ENCODE results near the gene NLRC4.

The NLRC4 gene

DNA sequence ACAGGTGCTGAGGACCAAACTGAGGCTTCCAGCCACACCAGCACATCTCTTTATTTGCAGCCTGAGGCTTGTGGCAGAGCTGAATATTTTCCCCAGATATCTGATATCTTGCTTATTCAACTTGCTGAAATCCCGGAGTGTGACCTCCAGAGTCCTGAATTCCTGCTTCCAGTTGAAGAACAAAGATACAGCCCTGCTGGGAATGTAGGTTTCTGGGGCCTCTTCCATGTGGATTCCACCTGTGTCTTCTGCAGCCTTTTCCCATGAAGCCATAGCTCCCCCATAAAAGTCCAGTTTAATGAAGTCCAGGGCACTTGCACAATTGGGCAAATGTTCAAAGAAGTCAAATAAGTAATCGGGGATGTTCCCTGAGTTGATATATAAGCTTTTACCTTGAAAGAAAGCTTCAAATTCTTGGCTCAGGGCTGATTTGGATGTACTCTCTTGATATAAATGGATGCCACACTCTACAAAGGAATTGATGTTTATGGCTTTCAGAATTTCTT, 14.9 kb downstream of the NLRC4 start:
- H3K4me1 ChIP-seq: no peaks in the 10 kb centered on the region
- no peaks in the 10 kb centered on the region for H3K9me3 ChIP-seq
- no peak overlapping the region for H3K27ac ChIP-seq
- no peak for TF ChIP-seq Cebpa-rat (IDR thresholded peaks at IDR 0.05)
- H3K4me3 ChIP-seq: no peak overlapping the region
- H3K27me3 ChIP-seq: no peaks in the 10 kb centered on the region
- H3K4me2 ChIP-seq: no peak overlapping the region
- no peaks in the 10 kb centered on the region for H3K36me3 ChIP-seq
- no peak overlapping the region for H3K9ac ChIP-seq
- no peaks in the 10 kb centered on the region for H4K20me1 ChIP-seq

DNA sequence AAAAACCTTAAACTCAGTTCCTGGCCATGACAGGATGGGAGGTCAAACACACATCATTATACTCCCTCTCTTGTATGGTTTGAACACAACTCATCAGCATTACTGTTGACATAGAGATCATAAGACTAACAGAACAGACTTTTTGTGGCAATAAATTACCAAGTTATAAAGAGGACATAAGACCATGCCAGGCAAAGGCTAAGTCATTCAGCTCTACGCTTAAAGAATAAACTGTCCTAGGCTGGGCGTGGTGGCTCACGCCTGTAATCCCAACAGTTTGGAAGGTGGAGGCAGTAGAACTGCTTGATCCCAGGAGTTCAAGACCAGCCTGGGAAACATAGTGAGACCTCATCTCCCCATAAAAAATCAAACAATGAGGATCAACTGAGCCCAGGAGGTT, 16.4 kb downstream of the NLRC4 start:
- H3K27ac ChIP-seq: no peak overlapping the region
- H3K4me3 ChIP-seq: no peak overlapping the region
- H3K9me3 ChIP-seq: no peaks in the 10 kb centered on the region
- no peaks in the 10 kb centered on the region for H4K20me1 ChIP-seq
- H3K9ac ChIP-seq: no peak overlapping the region
- H3K36me3 ChIP-seq: no peaks in the 10 kb centered on the region
- no peaks in the 10 kb centered on the region for H3K4me1 ChIP-seq
- no peak for TF ChIP-seq Cebpa-rat (IDR thresholded peaks at IDR 0.05)
- H3K27me3 ChIP-seq: no peaks in the 10 kb centered on the region
- H3K4me2 ChIP-seq: no peak overlapping the region

DNA sequence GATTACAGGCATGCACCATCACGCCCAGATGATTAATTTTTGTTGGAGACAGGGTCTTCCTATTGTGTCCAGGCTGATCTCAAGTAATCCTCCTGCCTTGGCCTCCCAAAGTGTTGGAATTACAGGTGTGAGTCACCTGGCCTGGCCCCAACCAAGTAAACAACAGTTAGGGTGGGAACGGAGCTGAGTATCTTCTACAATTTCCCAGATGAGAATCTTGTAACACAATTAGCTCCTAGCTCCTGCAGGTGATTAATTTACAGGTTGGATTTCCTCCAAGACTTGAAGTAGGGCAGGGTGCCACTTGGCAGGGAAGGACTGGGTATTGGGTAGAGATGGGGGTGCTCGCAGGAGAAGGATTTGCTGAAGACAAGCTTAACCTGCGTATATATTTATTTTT, 17.8 kb downstream of the NLRC4 start:
- H3K4me3 ChIP-seq: no peak overlapping the region
- no peaks in the 10 kb centered on the region for H3K4me1 ChIP-seq
- H3K36me3 ChIP-seq: no peaks in the 10 kb centered on the region
- no peak overlapping the region for H3K4me2 ChIP-seq
- H3K9me3 ChIP-seq: no peaks in the 10 kb centered on the region
- no peak overlapping the region for H3K27ac ChIP-seq
- no peak overlapping the region for H3K9ac ChIP-seq
- TF ChIP-seq Cebpa-rat (IDR thresholded peaks at IDR 0.05): no peak
- no peaks in the 10 kb centered on the region for H4K20me1 ChIP-seq
- H3K27me3 ChIP-seq: no peaks in the 10 kb centered on the region

DNA sequence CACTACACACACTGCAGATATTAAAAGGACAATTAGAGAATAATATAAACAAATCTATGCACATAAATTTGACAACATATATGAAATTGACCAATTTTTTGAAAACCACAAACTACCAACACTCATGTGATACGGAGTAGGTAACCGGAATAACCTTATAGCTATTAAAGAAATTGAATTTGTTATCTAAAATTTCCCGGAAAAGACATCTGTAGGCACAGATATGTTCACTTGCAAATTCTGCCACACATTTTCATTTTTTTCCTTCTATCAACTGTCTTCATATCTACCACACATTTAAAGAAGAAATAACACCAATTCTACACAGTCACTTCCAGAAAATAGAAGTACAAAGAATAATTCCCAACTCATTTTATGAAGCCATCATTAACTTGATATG, 22.4 kb downstream of the NLRC4 start:
- TF ChIP-seq Cebpa-rat (IDR thresholded peaks at IDR 0.05): no peak
- no peak overlapping the region for H3K9ac ChIP-seq
- H4K20me1 ChIP-seq: no peaks in the 10 kb centered on the region
- H3K36me3 ChIP-seq: no peaks in the 10 kb centered on the region
- H3K4me3 ChIP-seq: no peak overlapping the region
- H3K27me3 ChIP-seq: no peaks in the 10 kb centered on the region
- no peaks in the 10 kb centered on the region for H3K9me3 ChIP-seq
- H3K27ac ChIP-seq: no peak overlapping the region
- no peaks in the 10 kb centered on the region for H3K4me1 ChIP-seq
- no peak overlapping the region for H3K4me2 ChIP-seq

DNA sequence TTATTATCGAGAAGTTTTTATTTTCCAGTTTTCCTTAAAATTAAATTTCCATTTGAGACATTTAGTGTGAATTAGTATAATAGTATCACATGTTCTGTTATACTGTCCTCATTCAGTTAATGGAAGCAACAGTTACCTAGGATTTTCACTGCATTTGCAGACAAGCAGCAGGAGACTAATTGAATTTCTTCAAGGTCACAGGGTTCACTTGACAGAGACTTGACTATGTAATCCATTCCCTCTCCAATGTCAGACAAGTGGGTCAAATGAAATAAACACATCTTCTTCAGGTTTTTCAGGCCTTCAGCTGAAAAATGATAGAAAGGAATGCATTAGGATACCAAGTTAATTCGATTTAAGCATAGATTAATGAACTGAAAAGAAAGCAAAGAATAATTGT, 26.7 kb downstream of the NLRC4 start:
- H3K4me3 ChIP-seq: no peak overlapping the region
- TF ChIP-seq Cebpa-rat (IDR thresholded peaks at IDR 0.05): no peak
- no peak overlapping the region for H3K4me2 ChIP-seq
- H3K36me3 ChIP-seq: no peaks in the 10 kb centered on the region
- no peaks in the 10 kb centered on the region for H4K20me1 ChIP-seq
- no peaks in the 10 kb centered on the region for H3K27me3 ChIP-seq
- H3K27ac ChIP-seq: no peak overlapping the region
- H3K9me3 ChIP-seq: 0 out of 2 replicates have a peak, but pooled peaks cover 4% of the 10 kb centered on the region
- H3K9ac ChIP-seq: no peak overlapping the region
- no peaks in the 10 kb centered on the region for H3K4me1 ChIP-seq

DNA sequence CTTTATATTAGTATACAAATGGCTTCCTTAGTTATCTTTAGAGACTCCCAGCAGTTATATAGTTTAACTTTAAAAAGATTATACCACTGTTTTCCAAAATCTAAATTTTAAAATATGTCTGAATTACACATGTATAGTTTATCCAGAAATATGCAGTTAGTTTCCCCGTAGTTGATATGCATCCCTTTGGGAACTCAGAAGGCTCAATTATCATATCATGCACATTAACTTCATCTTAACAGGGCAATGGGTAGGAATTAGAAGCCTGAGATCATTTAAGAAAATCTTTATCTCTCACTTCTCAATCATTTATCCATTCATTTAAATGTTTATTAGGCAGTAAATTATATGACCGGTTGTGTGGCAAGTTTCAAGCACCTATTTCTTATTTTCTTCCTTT, 27.2 kb downstream of the NLRC4 start:
- Histone ChIP-seq H4K20me1 (no peaks in the 10 kb centered on the region), H3K36me3 (no peaks in the 10 kb centered on the region), H3K27me3 (no peaks in the 10 kb centered on the region), H3K9ac (no peak overlapping the region), H3K4me1 (no peaks in the 10 kb centered on the region), H3K27ac (no peak overlapping the region), H3K4me3 (no peak overlapping the region), H3K4me2 (no peak overlapping the region), H3K9me3 (0 out of 2 replicates have a peak, but pooled peaks cover 4% of the 10 kb centered on the region)
- no peak for TF ChIP-seq Cebpa-rat (IDR thresholded peaks at IDR 0.05)

DNA sequence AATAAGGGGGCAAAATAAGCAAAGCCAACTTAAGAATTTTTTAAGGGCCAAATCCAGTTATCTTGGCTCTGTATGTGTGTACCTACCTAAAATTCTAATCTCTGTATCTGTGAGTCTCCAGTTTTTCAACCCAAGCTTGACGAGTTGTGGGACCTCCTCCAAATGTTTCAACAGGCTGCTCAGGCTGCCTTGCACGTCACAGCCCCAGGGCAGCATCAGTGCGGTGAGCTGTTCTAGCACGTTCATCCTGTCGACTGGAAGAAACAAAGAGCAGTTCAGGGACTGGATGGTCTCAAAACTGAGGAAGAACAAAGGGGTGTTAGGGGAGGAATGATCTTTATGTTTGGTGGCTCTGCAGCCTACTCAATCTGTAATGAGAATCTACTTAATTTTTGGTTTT, 29.4 kb downstream of the NLRC4 start:
- Histone ChIP-seq H3K9me3 (0 out of 2 replicates have a peak, but pooled peaks cover 4% of the 10 kb centered on the region), H3K4me3 (no peak overlapping the region), H3K27ac (no peak overlapping the region), H4K20me1 (no peaks in the 10 kb centered on the region), H3K36me3 (no peaks in the 10 kb centered on the region), H3K9ac (no peak overlapping the region), H3K4me2 (no peak overlapping the region), H3K27me3 (no peaks in the 10 kb centered on the region), H3K4me1 (no peaks in the 10 kb centered on the region)
- TF ChIP-seq Cebpa-rat (IDR thresholded peaks at IDR 0.05): no peak

DNA sequence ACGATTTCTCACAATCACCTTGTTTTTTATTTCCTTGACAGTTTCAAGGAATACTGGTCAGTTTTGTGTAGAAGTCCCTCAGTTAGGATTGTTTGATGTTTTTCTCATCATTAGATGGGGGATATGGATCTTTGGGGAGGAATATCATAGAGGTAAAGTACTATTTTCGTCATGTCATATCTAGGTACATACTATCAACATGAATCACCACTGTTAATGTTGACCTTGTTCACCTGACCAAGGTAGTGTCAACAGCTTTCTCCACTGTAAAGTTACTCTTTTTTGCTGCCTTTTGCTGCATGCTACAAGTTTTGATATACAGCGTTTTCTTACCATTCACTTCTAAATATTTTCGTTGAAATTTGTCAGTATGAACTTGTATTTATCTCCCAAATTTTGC, 32.7 kb downstream of the NLRC4 start:
- H3K9me3 ChIP-seq: 0 out of 2 replicates have a peak, but pooled peaks cover 4% of the 10 kb centered on the region
- no peaks in the 10 kb centered on the region for H3K4me1 ChIP-seq
- no peak overlapping the region for H3K4me3 ChIP-seq
- H3K9ac ChIP-seq: no peak overlapping the region
- TF ChIP-seq Cebpa-rat (IDR thresholded peaks at IDR 0.05): no peak
- H3K27ac ChIP-seq: no peak overlapping the region
- no peaks in the 10 kb centered on the region for H4K20me1 ChIP-seq
- H3K27me3 ChIP-seq: no peaks in the 10 kb centered on the region
- no peaks in the 10 kb centered on the region for H3K36me3 ChIP-seq
- no peak overlapping the region for H3K4me2 ChIP-seq

DNA sequence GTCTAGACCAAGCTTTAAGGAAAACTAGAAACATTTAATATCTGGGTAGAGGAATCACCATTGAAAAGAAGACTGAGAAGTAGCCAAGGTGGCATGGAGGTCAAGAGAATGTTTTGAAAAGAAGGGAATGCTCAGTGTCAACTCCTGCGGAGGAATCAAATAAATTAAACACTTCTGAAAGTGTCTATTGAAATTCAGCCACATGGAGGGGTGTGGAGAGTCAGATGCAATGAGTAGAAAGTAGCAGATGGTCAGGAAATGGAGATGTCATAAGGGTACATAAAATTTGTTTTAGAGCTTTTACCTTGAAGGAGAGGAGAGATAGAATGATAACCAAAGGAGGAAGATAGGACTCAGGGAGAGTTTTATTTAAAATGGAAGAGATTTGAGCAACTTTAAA, 35.1 kb downstream of the NLRC4 start:
- Histone ChIP-seq H4K20me1 (no peaks in the 10 kb centered on the region), H3K27me3 (no peaks in the 10 kb centered on the region), H3K27ac (no peak overlapping the region), H3K9ac (no peak overlapping the region), H3K9me3 (no peaks in the 10 kb centered on the region), H3K36me3 (no peaks in the 10 kb centered on the region), H3K4me1 (no peaks in the 10 kb centered on the region), H3K4me2 (no peak overlapping the region), H3K4me3 (no peak overlapping the region)
- no peak for TF ChIP-seq Cebpa-rat (IDR thresholded peaks at IDR 0.05)

DNA sequence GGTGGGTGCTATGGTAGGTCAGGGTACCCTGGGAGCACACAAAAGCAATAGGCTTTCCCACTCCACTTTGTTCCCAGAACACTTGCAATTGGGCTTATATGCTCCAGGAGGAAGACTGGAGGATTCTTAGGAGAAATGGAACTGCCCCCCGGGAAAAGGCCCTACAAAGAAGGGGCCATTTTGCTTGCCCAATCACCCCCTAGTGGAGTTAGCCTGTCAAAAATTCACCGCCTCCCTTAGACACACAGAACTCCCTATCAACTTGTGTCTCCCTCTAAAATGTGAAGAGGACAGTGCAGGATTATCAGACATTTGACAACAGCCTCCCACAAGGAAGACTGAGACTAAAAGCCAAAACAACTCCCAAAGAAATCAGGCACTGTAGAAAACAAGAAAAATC, 36.5 kb downstream of the NLRC4 start:
- Histone ChIP-seq H3K36me3 (peaks cover 4% of the 10 kb centered on the region), H3K4me1 (no peaks in the 10 kb centered on the region), H3K27me3 (no peaks in the 10 kb centered on the region), H4K20me1 (no peaks in the 10 kb centered on the region), H3K9ac (no peak overlapping the region), H3K9me3 (no peaks in the 10 kb centered on the region), H3K27ac (no peak overlapping the region), H3K4me3 (no peak overlapping the region), H3K4me2 (no peak overlapping the region)
- TF ChIP-seq Cebpa-rat (IDR thresholded peaks at IDR 0.05): no peak

DNA sequence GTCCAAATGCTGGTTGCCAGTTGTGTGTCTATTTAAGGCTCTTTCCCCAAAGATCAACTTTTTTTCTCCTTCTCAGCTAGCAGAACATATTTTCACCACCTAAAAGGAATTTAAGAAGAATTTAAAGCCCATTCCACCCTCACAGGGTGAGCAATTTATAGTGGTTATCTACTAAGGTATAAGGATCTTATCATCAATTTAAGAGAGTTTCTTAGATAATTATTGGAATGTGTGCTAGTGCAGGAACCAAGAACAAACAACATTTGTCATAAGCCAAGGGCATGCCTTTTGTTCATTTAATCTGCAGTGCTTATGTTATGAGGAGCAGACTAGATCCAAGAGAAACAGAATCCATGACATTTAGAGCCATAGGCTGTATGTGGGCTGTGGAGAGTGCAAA, 37.2 kb downstream of the NLRC4 start:
- no peaks in the 10 kb centered on the region for H3K27me3 ChIP-seq
- H3K9ac ChIP-seq: no peak overlapping the region
- H3K4me3 ChIP-seq: no peak overlapping the region
- peaks cover 11% of the 10 kb centered on the region for H3K36me3 ChIP-seq
- no peak overlapping the region for H3K27ac ChIP-seq
- no peaks in the 10 kb centered on the region for H4K20me1 ChIP-seq
- H3K4me1 ChIP-seq: no peaks in the 10 kb centered on the region
- no peaks in the 10 kb centered on the region for H3K9me3 ChIP-seq
- H3K4me2 ChIP-seq: no peak overlapping the region
- TF ChIP-seq Cebpa-rat (IDR thresholded peaks at IDR 0.05): no peak

All from BLaER1 (cell line).